GM19372 (cell line): ENCODE measurements around the gene CFAP99.
"Not testable (repeated sequence)": the region's sequence is repeated elsewhere in the genome, so short reads cannot be mapped to it uniquely, and the experiment has no call there.

Experiments
- ATAC-seq: cut with Tn5 transposase; IDR thresholded peaks from one replicate; pipeline ENCODE4 v1.9.1; 2021; ENCODE audit warnings: mild to moderate bottlenecking, low read depth, moderate library complexity; ENCODE audit not compliant: unreplicated experiment

CFAP99 gene

DNA sequence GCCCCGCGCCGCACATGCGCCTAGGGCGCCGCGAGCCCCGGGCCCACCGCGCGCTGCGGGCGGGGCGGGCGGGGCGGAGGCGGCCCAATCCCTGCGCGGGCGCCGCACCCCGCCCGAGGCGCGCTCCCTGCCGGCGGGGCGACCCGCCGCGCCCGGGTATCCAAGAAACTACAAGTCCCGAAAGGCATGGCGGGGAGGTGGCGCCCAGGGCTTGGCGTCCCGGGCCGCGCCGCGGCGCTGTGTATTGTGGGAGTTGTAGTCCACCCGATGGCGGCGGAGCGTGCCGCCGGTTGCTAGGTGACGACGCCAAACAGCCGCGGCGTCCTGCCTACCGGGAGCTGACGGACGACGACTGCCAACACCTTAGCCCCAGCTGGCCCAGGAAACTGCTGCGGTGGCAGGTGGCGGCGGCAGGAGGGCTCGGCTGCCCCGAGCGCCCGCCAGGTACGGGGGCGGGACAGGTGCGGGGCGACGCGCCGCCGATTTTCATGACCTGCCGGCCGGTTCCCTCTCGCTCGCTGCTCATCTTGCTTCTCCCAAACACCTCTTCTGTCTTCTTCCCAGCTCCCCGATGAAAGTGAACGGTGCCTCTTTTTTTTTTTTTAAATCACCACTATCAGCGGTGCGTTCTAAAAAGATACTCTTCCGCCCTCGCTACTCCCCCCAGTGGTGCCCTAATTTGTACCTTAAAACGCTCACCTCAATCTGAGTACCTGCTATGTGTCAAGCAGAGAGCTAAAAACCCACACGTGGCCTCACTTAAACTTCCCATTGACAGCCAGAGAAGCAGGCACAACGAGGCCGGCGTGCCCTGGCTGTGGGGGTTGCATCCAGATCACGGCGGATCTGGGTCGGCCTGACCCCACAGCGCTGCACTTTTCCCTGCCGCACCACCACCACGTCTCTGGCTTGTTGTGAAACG is at the start of gene CFAP99:
TSS of gene CFAP99 (plus strand) at position 306 of the 922 bp plus-strand sequence.
- peak; percentile 94 for ATAC-seq

GRCh38 chr4:2370597-2371320 is 48.0 kb upstream of the CFAP99 start:
- ATAC-seq = no peak

GRCh38 chr4:2371765-2372487 is 46.8 kb upstream of the CFAP99 start:
- ATAC-seq = no peak

DNA sequence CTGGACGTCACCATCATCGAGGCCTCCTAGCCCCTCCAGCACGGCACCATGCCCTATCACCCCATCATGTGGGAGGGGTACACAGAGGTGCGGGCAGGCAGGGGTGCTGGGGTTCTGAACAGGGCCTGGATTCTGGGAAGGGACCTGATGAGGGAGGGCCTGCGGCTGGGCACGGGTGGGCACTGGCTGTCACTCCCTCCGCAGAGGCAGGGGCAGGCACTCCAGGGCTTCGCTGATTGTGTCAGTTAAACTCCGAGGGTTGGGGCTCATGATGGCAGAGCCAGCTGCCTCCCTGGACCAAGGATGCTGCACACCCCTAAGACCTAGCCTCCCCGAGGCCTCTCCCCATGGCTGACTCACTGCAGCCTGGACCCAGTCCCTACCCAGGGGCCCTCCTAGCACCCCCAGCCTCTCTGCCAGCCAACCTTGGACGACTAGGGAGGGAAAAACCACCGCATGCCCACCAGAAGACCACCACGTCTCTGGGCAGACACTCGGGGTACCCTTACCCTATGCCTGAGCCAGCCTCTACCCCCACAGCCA is 46.2 kb upstream of the CFAP99 start:
- no peak for ATAC-seq

DNA sequence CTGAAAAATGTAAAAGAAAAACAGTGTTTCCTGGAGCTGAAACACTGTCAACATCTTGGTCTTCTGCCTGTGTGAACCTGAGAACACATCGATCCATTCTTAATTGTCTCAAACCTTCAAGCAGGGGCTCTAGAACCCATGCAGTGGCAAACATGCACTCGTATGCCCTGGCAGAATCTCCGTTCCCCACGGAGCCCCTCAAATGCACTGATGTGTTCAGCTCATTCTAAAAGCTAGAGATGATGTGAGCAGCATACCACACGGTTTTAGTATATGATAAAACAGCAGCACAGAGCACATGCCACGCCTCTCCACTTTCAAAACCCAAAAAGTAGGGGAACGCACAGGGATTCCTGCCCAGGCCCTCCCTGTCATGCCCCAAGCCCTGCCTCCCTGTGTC is 45.2 kb upstream of the CFAP99 start:
- ATAC-seq = no peak

GRCh38 chr4:2375427-2375826 is 43.3 kb upstream of the CFAP99 start:
- ATAC-seq = no peak

DNA sequence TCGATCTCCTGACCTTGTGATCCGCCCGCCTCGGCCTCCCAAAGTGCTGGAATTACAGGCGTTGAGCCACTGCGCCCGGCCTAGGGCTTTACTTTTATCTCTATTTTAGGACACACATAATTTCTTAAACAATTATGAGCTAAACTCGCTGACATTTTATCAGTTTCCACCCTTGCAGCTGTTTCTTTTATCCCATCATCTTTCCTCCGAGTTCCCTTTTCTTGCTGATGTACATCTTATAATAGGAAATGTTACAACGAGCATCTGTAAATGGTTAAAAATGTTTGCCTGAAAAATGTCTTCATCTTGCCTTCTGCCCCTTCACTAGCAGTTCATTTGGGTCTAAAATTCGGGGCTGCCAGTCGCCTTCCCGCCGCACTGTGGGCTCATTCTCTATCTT is 41.5 kb upstream of the CFAP99 start:
- no peak for ATAC-seq

DNA sequence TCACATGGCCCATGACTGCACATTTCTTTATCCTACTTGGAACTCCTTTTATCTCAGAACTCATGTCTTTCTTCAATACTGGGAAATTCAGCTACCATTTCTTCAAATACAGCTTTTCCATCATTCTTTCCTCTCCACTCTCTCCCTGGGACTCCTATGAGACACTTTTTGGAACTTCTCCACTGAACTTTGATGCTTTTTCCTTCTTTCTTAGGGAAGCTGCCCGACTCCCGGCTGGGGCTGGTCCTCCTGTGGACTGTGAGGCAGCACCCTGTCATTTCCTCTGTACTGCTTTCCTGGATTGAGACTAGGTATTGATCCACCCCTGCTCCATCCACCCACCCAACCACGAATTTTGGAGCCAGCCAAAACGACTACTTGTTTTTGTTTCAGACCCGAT is 40.4 kb upstream of the CFAP99 start:
- ATAC-seq = no peak

- ATAC-seq = no peak
These were observed 39.9 kb upstream of the CFAP99 start for GRCh38 chr4:2378898-2379297.

DNA sequence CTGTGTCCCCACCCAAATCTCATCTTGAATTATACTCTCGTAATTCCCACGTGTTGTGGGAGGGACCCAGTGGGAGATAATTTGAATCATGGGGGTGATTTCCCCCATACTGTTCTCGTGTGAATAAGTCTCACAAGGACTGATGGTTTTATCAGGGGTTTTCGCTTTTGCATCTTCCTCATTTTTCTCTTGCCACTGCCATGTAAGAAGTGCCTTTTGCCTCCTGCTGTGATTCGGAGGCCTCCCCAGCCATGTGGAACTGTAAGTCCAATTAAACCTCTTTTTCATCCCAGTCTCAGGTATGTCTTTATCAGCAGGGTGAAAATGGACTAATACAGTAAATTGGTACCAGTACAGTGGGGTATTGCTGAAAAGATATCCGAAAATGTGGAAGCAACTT is 38.2 kb upstream of the CFAP99 start:
- ATAC-seq = not testable (repeated sequence)

GRCh38 chr4:2382769-2383202 is 36.0 kb upstream of the CFAP99 start:
- not testable (repeated sequence) for ATAC-seq

DNA sequence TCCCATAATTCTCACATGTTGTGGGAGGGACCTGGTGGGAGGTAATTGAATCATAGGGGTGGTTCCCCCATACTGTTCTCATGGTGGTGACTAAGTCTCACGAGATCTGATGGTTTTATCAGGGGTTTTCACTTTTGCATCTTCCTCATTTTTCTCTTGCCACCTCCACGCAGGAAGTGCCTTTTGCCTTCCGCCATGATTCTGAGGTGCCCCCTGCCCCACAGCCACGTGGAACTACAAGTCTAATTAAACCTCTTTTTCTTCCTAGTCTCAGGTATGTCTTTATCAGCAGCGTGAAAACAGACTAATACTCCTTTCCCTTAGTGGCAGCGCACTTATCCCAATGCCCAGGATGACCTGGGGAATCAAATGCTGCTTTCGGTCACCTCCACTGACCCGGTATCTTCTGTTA is 35.5 kb upstream of the CFAP99 start:
- not testable (repeated sequence) for ATAC-seq

- ATAC-seq = no peak
These were observed 35.0 kb upstream of the CFAP99 start for GRCh38 chr4:2383760-2384159.

DNA sequence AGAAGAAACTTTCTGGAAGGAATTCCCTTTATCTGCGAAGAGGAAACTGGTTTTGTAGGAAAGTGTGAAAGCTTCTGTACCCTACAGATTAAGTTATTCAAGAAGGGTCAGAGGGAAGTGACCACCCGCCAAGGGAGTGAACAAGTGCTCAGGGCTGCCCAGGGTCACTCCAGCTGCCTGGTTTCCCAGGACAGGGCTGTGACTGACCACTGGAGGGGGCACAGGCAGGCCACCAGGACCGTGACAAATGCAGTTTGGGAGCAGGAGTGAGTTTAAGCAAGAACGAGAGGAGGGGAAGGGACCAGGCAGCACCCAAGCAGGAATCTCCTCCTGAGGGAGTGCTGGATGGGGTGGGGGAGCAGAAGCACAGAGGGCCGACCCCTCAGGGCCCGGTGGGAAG is 34.5 kb upstream of the CFAP99 start:
- no peak for ATAC-seq

- ATAC-seq = no peak
These were observed 33.2 kb upstream of the CFAP99 start for GRCh38 chr4:2385516-2385915.

GRCh38 chr4:2386717-2387116 is 32.0 kb upstream of the CFAP99 start:
- no peak for ATAC-seq

DNA sequence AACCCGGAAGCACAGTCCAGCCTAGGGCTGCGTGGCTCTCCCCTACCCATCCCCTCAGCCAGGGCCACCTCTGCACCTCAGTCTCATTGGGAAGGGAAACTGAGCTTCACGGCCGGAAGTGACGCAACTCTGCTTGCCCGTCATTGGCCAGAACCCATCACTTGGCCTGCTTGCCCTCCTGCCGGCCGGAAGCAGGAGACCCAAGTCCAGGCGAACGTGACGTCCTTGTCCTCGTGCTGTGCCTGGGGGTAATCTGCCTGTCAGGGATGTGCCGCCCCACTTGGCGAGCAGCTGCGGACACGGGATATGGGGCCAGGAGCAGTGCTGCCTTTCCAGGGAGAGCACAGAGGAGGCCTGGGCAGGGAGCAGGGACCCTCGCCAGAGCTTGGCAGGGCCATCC is 31.5 kb upstream of the CFAP99 start:
- ATAC-seq = no peak

DNA sequence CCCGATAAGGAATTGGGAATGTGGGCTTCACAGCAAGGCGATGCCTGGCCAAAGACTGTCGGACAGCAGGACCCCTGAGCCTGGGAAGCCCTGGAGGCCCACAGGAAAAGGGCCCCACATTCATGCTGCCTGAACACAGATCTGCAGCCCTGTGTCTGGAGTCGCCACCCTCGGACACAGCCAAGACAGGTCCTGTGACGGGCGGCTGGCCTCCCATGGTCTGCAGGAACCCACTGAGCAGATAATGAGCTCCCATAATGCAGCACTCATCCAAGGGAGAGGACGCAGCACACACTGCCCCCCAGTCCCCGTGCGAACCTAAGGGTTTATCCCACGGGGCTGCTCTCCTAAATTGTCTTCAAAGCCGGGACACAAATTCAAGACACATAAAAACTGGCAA is 30.9 kb upstream of the CFAP99 start:
- no peak for ATAC-seq

DNA sequence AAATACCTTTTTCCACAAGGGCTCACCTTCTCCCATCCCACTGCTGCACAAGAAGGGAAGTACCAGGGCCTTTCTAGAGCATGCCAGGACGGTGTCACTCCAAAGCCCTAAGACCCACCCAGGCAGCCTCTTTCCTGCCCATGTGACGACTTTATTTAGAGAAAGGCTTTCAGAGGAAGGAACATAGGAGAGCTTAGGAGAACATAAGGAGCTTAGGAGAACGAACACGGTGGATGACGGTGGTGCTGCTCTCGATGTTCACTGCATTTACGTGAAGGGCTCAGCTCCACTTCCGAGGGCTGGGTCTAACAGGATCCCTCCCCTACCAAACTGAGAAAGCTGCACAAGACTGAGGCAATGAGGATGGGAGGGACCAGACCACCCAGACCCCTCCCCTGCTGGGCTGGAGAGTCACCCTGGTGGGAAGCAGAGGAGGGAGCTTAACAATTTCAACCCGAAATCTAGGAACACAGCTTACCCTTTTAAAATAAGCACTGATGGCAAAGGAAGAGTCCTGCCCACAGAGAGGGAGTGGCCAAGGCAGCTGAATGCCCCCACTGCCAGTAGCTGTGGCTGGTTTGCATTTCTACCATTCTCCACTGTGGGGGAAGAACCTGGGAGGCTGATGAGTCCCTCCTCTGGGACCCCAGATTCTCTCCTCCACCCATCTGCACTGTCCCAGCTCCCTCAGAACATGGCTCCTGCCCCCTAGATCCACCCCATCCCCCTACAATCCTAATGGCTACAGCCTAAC is 30.1 kb upstream of the CFAP99 start:
- no peak for ATAC-seq

- no peak for ATAC-seq
These were observed 29.1 kb upstream of the CFAP99 start for GRCh38 chr4:2389691-2390090.
